HCEC 1CT (cell line): Measurements from ENCODE around the gene DHDDS.

Source experiments
- DNase-seq: peaks from one replicate; pipeline ENCODE4 v3.0.0-alpha.2; 2017

The DHDDS gene

GRCh38 chr1:26418865-26419349 is 13.2 kb upstream of the DHDDS start:
- no peak for DNase-seq

DNA sequence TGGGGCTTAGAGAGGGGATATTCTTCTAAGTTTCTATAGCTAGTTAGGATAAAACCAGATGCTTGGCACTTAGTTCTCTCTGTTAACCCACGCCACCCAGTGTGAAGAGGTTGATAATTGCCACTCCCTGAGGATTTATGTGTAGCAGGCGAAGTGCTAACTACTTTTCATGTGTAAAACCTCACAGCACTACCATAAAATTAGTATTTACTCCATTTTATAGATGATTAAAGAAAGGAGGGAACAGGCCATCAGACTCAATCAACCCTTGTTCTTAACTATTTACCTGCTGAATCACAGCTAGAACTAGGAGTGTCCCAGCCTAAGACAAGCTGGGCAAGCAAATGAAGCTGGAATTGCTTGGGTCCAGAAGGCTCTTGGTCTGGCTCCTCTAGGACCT is 12.6 kb upstream of the DHDDS start:
- DNase-seq = no peak

DNA sequence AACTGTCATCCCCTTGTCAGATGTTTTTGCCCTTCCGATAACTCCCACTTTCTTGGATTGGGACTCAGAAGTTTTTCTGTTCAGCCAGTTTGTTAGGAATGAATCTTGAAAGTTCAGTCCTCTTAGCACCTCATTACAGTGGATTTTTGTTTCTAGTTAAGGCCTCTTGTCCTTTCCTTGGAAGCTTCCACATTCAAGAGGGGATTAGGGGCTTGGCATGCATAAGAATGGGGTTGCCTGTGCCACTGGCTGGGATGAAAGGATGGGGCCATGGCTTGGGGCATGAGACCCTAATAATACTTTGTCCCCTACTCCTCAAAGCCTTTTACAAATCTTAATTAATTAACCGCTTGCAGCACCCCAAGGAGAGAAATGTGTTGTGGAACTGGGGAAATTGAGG is 2.4 kb upstream of the DHDDS start:
- DNase-seq = no peak

DNA sequence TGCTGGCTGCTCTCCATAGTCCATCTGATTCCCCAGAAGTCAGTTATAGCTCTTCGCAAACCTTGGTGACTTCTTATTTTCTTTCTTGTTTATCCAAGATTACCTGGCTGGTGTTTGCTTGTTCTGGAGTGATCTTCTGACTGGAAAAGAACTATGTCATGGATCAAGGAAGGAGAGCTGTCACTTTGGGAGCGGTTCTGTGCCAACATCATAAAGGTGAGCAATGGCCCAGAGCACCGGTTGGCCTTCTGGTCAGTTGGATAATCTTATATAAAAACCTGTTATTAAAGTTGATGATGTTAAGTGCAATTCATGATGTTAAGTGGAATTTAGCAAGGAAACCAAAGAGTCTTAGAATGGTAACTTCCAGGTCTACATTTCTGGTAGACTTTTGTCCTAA is 672 bp downstream of the DHDDS start:
- DNase-seq = no peak

DNA sequence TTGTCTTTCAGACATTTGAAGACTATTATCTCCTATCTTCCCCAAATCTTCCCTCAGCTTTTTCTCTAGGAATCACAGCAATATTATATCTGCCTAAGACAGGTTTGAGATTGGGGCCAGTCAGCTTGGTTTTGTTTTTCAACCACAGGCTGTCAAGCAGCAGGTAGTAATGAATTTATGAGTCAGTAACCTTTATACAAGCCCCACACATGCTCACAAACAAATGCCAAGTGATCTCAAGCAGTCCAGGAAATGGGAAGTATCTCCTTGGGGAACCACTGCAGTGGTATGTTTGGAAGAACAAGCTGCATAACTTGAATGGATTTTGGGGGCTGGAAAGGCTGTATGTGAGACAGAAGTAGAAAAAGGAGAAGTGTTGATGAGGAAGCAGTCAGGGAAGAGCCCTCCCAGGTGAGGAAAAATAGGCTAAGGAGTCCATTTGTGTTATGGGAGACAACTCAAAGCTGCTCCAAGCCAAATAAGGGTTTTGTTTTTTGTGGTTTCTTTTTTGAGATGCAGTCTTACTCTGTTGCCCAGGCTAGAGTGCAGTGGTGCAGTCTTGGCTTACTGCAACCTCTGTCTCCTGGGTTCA is 2.1 kb downstream of the DHDDS start:
- no peak for DNase-seq

DNA sequence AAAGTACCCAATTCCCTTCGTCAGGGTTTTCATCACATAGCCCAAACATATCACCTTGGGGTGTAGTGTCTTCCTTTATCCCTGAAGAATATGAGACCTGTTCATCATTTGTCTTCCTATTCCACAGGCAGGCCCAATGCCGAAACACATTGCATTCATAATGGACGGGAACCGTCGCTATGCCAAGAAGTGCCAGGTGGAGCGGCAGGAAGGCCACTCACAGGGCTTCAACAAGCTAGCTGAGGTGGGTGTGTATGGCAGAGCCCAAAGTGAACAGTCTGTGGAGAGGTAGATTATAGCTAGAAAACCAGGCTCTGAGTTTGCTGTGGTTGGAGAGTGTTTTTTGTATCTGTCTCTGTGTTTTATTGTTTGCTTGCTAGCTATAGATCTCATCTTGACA is 5.9 kb downstream of the DHDDS start:
- no peak for DNase-seq

DNA sequence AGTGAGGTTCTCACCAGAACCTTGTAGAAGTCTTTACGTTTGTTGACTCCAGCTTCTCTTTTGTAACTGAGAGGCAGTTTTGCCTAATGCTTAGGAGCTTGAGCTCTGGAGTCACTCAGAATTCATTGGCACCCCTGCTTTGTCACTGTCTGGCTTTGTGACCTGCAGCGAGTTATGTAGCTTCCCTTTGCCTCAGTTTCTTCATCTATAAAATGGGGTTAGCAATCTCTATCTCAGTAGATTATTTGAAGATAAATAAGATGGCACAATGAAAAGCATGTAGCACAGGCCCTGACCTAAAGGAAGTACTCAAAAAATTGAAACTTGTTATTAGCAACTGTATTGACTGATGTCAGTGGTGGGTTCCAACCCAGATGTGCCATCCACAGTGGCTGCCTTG is 8.1 kb downstream of the DHDDS start:
- no peak for DNase-seq

DNA sequence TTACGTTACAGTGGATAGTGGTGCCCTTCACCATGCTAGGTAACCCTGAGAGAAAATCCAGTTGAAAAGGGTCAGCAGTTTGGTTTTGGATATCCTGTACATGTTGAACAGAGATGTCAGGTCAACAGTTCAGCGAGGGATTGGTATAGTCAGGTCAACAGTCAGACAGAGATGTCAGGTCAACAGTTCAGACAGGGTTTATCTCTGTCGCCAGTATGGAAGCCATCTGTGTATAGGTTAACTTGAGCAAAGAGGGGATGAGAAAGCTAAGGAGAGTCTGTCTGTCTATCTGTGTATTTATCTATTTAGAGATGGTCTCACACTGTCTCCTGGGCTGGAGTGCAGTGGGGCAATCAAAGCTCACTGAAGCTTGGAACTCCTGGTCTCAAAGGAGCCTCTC is 17.7 kb downstream of the DHDDS start:
- no peak for DNase-seq

GRCh38 chr1:26450908-26451307 is 18.8 kb downstream of the DHDDS start:
- no peak for DNase-seq

GRCh38 chr1:26452459-26453183 is 20.5 kb downstream of the DHDDS start:
- no peak for DNase-seq

DNA sequence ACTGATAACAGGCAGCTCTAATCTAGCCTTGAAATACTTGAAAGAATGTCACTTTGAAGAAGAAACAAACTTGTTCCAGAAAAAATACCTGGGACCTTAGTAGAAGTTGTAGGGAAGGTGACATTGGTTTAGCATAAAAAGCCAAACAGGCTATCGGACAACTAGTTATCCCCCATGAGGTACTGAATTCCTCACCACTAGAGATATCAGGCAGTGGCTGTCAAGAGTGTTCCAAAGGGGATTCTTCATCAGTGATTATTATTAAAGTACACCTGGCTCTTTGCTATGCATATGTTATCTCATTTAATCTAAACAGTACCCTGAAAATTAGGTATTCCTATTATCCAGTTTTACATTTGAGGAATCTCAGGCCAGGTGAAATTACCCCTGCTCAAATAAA is 27.0 kb downstream of the DHDDS start:
- no peak for DNase-seq

DNA sequence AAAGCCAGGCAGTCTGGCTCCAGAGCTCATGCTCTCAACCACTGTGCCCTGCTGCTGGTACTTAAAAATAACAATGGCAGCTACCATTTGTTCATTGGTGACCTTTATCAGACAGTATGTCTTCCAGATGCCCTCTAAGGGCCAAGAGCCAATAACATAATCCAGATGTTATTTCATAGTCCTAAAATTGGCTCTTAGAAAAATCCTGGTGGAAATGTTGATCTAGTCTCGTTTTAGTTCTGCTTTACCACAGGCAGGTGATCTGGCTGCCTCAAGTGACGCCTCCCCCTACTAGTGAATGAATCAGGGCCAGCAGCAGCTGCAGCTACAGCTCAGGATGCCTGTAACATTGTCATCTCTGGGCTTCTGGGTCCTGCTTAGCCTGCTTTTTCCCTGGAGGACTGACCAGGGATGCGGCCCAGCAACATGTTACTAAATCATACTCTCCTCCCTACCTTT is 27.5 kb downstream of the DHDDS start:
- DNase-seq = no peak

DNA sequence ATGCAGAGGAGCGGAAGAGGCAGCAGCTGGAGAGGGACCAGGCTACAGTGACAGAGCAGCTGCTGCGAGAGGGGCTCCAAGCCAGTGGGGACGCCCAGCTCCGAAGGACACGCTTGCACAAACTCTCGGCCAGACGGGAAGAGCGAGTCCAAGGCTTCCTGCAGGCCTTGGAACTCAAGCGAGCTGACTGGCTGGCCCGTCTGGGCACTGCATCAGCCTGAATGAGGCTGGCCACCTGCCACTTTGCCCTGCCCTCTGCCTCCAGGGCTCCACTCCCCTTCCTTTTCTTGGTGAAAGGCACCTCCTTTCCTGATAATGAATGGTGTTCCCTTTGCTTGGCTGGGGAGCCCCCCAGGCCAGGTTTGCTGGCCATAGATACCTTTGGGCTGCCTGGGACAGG is 36.8 kb downstream of the DHDDS start:
- DNase-seq = no peak

DNA sequence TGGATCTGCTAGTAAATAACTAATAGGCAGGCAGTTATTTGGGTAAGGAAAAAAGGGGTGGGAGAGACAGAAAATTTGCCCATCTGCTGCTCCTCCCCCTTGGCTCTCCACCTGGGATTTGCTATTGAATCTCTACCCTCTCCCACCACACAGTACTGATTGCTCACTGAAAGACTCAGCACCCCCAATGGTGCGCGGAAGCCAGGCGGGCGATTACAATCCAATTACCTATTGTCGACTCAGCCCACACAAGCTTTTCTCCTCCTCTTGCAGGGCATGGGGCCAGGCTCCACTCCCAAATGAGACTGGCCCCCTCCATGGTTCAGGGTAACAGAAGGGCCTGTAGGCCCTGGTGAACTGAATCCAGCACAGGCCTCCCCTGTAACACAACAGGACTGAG is 37.4 kb downstream of the DHDDS start:
- DNase-seq = no peak

DNA sequence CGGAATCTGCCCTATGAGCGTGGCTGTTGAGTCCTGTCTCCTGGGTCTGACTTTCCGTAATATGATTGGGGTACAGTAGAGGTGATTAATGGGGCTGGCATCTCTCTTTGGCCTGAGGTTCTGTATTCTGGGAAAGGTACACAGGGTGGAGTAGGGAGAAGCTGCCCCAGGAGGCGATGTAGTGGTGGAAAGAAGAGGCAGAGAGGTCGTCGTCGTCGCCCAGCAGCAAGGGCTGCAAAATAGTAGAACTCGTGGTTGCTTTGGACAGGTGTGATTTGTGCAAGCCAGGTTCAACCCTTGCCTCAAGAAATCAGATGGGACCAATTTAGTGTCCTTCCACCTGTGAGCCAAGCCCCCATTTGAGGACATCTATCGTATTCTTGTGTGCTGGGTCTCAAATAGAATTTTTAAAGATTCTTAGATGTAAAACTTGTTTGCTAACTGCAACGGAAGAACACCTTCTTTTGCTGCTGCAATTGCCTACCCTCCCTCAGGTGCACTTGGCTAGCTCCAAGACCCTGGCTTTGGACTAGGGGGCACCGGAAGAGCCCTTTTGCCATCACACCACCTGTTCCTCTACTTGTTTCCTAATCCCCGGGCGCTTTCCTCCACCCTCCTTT is 38.9 kb downstream of the DHDDS start:
- DNase-seq = no peak

DNA sequence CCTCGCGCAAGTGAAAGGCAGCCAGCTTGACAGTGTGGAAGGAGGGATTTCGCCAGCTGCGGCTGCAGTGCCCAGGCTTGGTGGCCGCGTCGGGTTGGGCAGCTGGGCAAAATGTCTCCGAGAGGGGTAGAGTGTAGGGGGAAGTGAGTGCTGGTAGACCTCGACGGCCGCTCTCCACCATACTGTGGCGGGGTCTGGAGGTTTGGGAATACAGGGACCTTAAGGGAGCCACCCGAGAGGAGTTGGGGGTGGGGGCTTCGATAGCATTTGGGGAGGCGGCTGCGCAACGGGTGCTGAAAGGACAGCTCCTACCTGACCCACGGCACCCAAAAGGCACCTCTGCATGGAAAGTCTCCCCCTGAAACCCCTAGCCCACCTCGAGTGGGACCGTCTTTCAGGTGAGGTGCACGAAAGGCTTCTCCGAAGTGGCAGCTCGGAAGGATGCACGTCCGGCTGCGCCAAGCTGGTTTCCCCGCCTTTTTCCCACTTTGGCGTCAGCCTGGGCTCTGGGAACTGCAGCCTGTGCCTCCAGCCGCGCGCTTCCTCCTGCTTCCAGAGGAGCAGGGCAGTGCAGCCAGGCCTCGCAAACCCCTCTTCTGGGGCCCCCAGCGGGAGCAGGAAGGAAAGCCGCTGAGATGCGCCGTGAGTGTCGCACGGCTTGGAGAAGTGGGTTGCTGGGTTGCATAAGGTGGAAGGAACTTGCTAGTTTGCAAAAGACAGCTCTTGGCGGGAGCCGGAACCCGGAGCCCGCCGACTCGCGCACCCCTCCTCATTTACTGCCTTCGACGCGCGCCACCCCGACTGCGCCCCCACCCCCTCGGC is 39.6 kb downstream of the DHDDS start:
- DNase-seq = peak; percentile 71

DNA sequence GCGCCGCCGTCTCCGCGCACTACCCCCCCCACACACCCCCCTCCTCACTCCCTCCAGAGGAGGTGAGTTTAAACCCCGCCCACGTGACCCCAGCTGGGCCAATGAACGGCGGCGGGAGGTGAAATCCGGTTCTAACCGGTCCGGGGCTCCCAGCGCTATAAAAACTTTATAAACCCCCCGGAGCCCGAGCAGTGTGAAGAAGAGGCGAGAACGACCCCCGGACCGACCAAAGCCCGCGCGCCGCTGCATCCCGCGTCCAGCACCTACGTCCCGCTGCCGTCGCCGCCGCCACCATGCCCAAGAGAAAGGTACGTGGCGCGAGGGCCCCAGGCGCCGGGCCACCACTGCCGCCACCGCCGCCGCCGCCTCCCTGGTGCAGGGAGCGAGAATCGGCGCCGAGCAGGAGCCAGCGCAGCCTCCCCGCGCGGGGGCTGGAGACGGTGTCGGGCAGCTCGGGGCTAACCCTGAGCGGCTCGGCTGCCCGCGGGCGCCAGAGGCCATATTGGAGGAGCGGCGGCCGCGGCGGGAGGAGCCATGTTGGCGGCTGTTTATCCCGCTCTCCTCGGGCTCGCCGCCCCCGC is 40.3 kb downstream of the DHDDS start, which contains the start of gene HMGN2:
HMGN2 (plus strand) TSS at position 121 of the 581 bp plus-strand sequence; CDS start at position 294, 173 bp downstream.
- peak; percentile 82 for DNase-seq

DNA sequence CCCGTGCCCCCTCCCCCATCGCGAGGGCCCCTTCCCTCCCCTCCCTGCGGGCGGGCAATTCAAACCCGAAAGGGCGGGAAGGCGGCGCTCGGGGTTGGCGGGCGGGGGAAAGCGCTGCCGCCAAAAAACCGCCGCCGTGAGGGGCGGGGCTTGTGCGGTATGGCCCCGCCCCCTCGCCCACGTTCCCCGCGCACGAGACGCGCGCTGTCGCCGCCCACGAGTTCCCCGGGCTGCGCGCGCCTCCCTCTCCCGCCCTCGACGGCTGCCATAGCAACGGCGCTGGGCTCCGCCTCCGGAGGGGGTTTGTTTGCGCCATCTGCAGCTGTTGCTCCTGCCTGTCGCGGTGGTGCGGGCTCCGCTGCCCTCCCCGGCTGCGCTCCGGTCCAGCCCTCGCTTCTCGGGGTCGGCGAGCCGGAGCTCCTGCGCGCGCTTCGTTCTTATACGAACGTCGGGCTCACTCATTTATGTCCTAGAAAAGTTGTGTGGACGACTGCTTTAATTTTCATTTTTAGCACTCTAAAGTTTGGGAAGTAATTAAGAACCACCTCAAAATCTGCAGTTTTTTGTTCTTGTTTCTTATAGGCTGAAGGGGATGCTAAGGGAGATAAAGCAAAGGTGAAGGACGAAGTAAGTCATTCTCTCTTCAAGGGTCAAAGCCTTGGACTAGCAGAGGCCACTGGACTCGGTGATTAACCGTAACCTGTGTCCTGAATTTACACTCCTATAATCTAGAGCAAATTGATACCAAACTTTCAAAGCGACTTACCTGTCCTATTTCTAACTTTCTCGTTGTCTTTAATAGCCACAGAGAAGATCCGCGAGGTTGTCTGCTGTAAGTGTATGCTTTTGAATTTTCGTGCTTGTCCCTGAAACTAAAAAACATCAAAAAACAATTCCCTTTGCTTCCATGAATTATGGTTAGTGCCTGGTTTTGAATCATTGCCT is 41.1 kb downstream of the DHDDS start:
- peak; percentile 91 for DNase-seq

GRCh38 chr1:26474818-26475217 is 42.7 kb downstream of the DHDDS start:
- DNase-seq = no peak

- DNase-seq = no peak
Measured at GRCh38 chr1:26475989-26476388, 43.9 kb downstream of the DHDDS start.

DNA sequence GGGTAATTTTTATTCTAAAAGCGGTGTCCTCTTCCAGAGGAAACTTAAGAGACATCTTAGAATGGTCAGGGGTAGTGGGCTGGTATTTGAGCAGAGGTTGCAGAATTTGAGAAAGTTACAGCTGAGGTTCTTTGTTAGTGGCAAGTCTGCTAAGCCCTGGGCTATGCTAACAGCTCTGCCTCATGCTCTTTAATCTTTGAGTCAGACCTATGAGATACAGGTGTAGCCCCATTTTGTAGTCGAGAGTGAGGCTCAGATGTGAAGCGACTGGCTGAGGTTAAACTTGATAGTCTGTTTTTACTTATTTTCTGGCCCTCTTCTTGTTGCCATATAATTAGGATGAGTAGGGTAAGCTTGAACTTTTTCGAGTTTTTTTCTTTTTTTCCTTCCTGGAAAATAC is 44.8 kb downstream of the DHDDS start:
- DNase-seq = no peak
